ELF-1 (cell line): ENCODE measurements around the gene GRIA2.

ENCODE experiments used
- DNase-seq: peaks from one replicate; pipeline ENCODE4 v3.0.0-alpha.2; 2016; ENCODE audit warnings: low read depth, low spot score

Gene GRIA2

DNA sequence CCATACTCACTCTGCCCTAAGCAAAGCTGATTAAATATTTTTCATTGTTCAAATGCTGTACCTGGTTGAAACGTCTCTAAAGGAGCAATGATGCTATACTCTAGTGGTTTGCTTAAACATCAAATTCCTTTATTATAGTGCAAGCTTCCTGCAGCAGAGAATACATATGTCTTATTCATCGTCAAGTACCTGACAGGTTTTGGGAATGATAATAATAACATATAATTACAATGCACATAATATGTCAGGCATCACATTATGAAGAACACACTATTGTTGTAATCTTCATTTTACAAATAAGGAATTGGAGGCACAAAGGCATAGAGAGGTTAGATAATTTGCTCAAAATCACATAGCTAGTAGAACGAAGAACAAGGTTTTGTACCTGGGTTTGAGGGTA lies 151.6 kb downstream of the GRIA2 start:
- no peak for DNase-seq

DNA sequence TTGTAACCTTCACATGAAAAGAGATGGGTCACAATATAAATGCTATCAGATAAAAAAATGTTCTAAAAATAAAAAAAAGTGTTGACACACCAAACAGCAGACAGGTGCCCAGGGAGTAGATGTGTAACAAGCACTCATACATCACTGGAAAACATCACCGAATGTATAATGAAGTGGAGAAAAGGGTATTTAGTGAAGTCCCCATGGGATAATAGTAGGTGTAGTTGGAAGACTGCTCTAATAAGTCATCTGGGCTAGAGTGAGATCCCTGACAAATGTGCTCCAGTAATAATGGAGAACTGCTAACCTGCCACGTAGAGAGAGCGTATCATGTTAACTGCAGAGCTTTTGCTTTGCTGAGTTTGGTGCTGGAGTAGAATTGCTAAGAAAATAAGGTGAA lies 152.0 kb downstream of the GRIA2 start:
- no peak for DNase-seq

DNA sequence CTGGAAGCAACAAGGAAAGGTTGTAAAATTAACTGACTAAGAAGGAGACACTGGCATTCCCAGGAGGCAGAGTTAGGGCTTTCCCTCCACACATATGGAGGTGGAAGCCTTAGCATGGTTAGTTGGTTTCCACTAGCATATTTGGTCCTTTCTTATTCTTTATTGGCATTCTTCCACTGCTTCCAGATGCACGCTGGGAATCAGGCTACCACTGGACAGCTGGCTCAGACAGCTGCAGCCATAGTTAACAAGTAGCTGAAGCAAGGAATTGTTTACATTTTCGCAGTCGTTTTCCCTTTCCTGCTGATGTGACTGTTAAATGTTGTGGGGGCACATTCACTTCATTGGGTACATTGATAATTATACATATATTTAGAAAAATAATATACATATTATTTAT lies 169.2 kb downstream of the GRIA2 start:
- no peak for DNase-seq

DNA sequence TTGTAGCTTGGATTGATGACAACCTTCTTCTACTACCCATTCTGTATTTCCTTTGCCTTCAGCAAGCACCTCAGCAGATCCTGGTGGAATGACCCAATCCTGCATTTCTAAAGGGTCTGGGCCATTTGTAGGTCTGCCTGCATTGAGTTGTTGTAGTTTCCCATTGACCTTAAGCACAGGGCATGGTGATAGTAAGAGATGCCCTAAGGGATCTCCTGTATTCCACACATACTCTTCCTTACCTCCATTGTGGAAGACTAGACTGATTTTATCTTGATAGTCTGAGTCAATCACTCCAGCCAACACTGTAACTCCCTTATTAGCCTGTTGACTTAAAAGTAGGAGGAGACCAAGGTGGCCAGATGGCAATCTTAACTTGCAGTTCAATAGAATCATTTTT lies 184.5 kb downstream of the GRIA2 start:
- no peak for DNase-seq
